Osteocyte (in vitro differentiated cells): ENCODE data around the gene SYNGAP1. TPM values are rescaled to one million over a fixed set of nuclear protein-coding genes. Genes with fewer than 3 reads are reported as not detected.

Experiments used
- DNase-seq: peaks from one replicate; pipeline ENCODE4 v3.0.0; 2021; ENCODE audit warnings: mixed read lengths; ENCODE audit not compliant: unreplicated experiment; ENCODE audit errors: extremely low spot score
- H3K27ac Mint-ChIP-seq: one replicate; pipeline ENCODE4 v1.8.0; 2021; ENCODE audit warnings: mild to moderate bottlenecking, mixed read lengths; ENCODE audit not compliant: unreplicated experiment
- H3K27me3 Mint-ChIP-seq: one replicate; pipeline ENCODE4 v1.8.0; 2021; ENCODE audit warnings: mixed read lengths; ENCODE audit not compliant: unreplicated experiment
- H3K36me3 Mint-ChIP-seq: one replicate; pipeline ENCODE4 v1.8.0; 2021; ENCODE audit warnings: mixed read lengths; ENCODE audit not compliant: unreplicated experiment
- H3K4me1 Mint-ChIP-seq: one replicate; pipeline ENCODE4 v1.8.0; 2021; ENCODE audit warnings: mixed read lengths; ENCODE audit not compliant: unreplicated experiment
- H3K4me3 Mint-ChIP-seq: one replicate; pipeline ENCODE4 v1.8.0; 2021; ENCODE audit warnings: mild to moderate bottlenecking, moderate library complexity, mixed read lengths; ENCODE audit not compliant: unreplicated experiment
- H3K9me3 Mint-ChIP-seq: one replicate; pipeline ENCODE4 v1.8.0; 2021; ENCODE audit warnings: mixed read lengths; ENCODE audit not compliant: unreplicated experiment
- CTCF ChIP-seq: fragments of 200-600 bp; sonication (generic); IDR thresholded peaks from 2 replicates; pipeline ENCODE4 v1.5.0; 2021; ENCODE audit warnings: antibody characterized with exemption, mild to moderate bottlenecking, moderate library complexity
- total RNA-seq: library from RNA; stranded (reverse); gene quantifications from 2 replicates; pipeline ENCODE4 v1.2.1, GENCODE V29; 2021

The SYNGAP1 gene
- total RNA-seq, 1 donor from 2014 or later, result 34.7 TPM

GRCh38 chr6:33459226-33459625 is 39.4 kb downstream of the SYNGAP1 start:
- no peak for DNase-seq
- Mint-ChIP-seq H3K36me3 (no peaks in the 10 kb centered on the region), H3K9me3 (no peaks in the 10 kb centered on the region), H3K4me1 (peaks cover 12% of the 10 kb centered on the region), H3K27me3 (peaks cover 12% of the 10 kb centered on the region), H3K27ac (no peak overlapping the region), H3K4me3 (no peak overlapping the region)
- no peak for TF ChIP-seq CTCF

GRCh38 chr6:33466075-33466735 is 46.3 kb downstream of the SYNGAP1 start:
- H3K4me1 Mint-ChIP-seq, result no peaks in the 10 kb centered on the region
- H3K36me3 Mint-ChIP-seq, result peaks cover 2% of the 10 kb centered on the region
- H3K9me3 Mint-ChIP-seq, result no peaks in the 10 kb centered on the region
- TF ChIP-seq CTCF, result no peak
- H3K27me3 Mint-ChIP-seq, result peaks cover 48% of the 10 kb centered on the region
- no peak overlapping the region for H3K27ac Mint-ChIP-seq
- no peak for DNase-seq
- no peak overlapping the region for H3K4me3 Mint-ChIP-seq

GRCh38 chr6:33467091-33467490 is 47.2 kb downstream of the SYNGAP1 start:
- no peak for DNase-seq
- no peaks in the 10 kb centered on the region for H3K9me3 Mint-ChIP-seq
- peaks cover 45% of the 10 kb centered on the region for H3K27me3 Mint-ChIP-seq
- H3K27ac Mint-ChIP-seq, result no peak overlapping the region
- H3K36me3 Mint-ChIP-seq, result peaks cover 2% of the 10 kb centered on the region
- no peaks in the 10 kb centered on the region for H3K4me1 Mint-ChIP-seq
- no peak for TF ChIP-seq CTCF
- no peak overlapping the region for H3K4me3 Mint-ChIP-seq

- no peak overlapping the region for H3K4me3 Mint-ChIP-seq
- H3K36me3 Mint-ChIP-seq, result peaks cover 2% of the 10 kb centered on the region
- H3K27me3 Mint-ChIP-seq, result peaks cover 38% of the 10 kb centered on the region
- H3K27ac Mint-ChIP-seq, result no peak overlapping the region
- no peaks in the 10 kb centered on the region for H3K4me1 Mint-ChIP-seq
- no peaks in the 10 kb centered on the region for H3K9me3 Mint-ChIP-seq
- TF ChIP-seq CTCF, result no peak
- no peak for DNase-seq
Observed at GRCh38 chr6:33469661-33470060, 49.8 kb downstream of the SYNGAP1 start.

GRCh38 chr6:33477864-33478263 is 58.0 kb downstream of the SYNGAP1 start:
- H3K4me1 Mint-ChIP-seq, result no peaks in the 10 kb centered on the region
- H3K4me3 Mint-ChIP-seq, result no peak overlapping the region
- no peak for TF ChIP-seq CTCF
- H3K27ac Mint-ChIP-seq, result no peak overlapping the region
- H3K27me3 Mint-ChIP-seq, result peaks cover 23% of the 10 kb centered on the region
- DNase-seq, result no peak
- no peaks in the 10 kb centered on the region for H3K36me3 Mint-ChIP-seq
- H3K9me3 Mint-ChIP-seq, result no peaks in the 10 kb centered on the region
